HG03521 (cell line): ENCODE measurements around the gene CHN1.

Experiments
- ATAC-seq: cut with Tn5 transposase; IDR thresholded peaks from one replicate; pipeline ENCODE4 v1.9.1; 2021; ENCODE audit warnings: mild to moderate bottlenecking, moderate library complexity; ENCODE audit not compliant: unreplicated experiment

Gene CHN1

GRCh38 chr2:175010848-175011254 is 5.7 kb upstream of the CHN1 start:
- ATAC-seq, result no peak

- ATAC-seq, result no peak
These were observed 4.9 kb upstream of the CHN1 start for GRCh38 chr2:175009917-175010621.

GRCh38 chr2:175008801-175009495 is 3.8 kb upstream of the CHN1 start:
- no peak for ATAC-seq

GRCh38 chr2:175008009-175008408 is 2.8 kb upstream of the CHN1 start:
- ATAC-seq, result no peak

- ATAC-seq, result no peak
These were observed 2.3 kb upstream of the CHN1 start for GRCh38 chr2:175007510-175007909.

GRCh38 chr2:175006281-175006680 is 1.1 kb upstream of the CHN1 start:
- ATAC-seq, result no peak

- ATAC-seq, result no peak
These were observed 618 bp upstream of the CHN1 start for GRCh38 chr2:175005733-175006264.

GRCh38 chr2:175004730-175004979 is 526 bp downstream of the CHN1 start:
- no peak for ATAC-seq

- peak; percentile 2 for ATAC-seq
These were observed 1.1 kb downstream of the CHN1 start for GRCh38 chr2:175003875-175004729.

- ATAC-seq, result no peak
These were observed 2.5 kb downstream of the CHN1 start for GRCh38 chr2:175002547-175003274.

- ATAC-seq, result no peak
These were observed 3.6 kb downstream of the CHN1 start for GRCh38 chr2:175001566-175001965.

GRCh38 chr2:174997110-174997509 is 8.1 kb downstream of the CHN1 start:
- no peak for ATAC-seq

GRCh38 chr2:174996622-174997021 is 8.6 kb downstream of the CHN1 start:
- no peak for ATAC-seq

- no peak for ATAC-seq
These were observed 10.8 kb downstream of the CHN1 start for GRCh38 chr2:174994381-174994780.

GRCh38 chr2:174992886-174993285 is 12.3 kb downstream of the CHN1 start:
- ATAC-seq, result no peak

- ATAC-seq, result no peak
These were observed 19.6 kb downstream of the CHN1 start for GRCh38 chr2:174985614-174986013.

GRCh38 chr2:174984561-174984960 is 20.6 kb downstream of the CHN1 start:
- no peak for ATAC-seq

- no peak for ATAC-seq
These were observed 23.9 kb downstream of the CHN1 start for GRCh38 chr2:174981331-174981730.

- ATAC-seq, result no peak
These were observed 25.2 kb downstream of the CHN1 start for GRCh38 chr2:174979996-174980395.

- ATAC-seq, result no peak
These were observed 27.8 kb downstream of the CHN1 start for GRCh38 chr2:174977364-174977763.

GRCh38 chr2:174974131-174974530 is 31.1 kb downstream of the CHN1 start:
- ATAC-seq, result no peak
